ENCODE data around the gene ANKRD13D. TPM values are rescaled to one million over a fixed set of nuclear protein-coding genes. Genes with fewer than 3 reads are reported as not detected.

ANKRD13D gene
- total RNA-seq, 4 donors from 2014 or later, result 46.8 to 158 (median 69.5) TPM

DNA sequence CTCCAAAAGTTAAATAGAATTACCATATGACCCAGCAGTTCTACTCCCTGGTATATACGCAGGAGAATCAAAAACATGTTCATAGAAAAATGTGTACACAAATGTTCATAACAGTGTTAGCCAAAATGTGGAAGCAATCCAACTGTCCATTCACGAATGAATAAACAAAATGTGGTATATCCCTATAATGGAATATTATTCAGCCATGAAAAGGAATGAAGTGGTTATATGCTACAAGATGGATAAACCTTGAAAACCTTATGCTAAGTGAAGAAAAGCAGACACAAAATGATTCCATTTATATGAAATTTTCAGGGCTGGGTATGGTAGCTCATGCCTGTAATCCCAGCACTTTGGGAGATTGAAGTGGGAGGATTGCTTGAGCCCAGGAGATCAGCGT lies 48.2 kb downstream of the ANKRD13D start:
- no peaks in the 10 kb centered on the region for H3K27me3 ChIP-seq
- no peak overlapping the region for H3K4me3 ChIP-seq
- peaks cover 0 to 29% (median 0%) of the 10 kb centered on the region in 3 donors for H3K36me3 ChIP-seq
- no peak overlapping the region for H3K27ac ChIP-seq
- no peaks in the 10 kb centered on the region for H3K4me1 ChIP-seq
- WGBS, 2 donors, result 94 to 95% methylated on average over 3 of the region's 3 CpGs
- peaks cover 0 to 2% (median 0%) of the 10 kb centered on the region in 4 donors for H3K9me3 ChIP-seq
- no peak for TF ChIP-seq EP300 (IDR thresholded peaks at IDR 0.05)
- TF ChIP-seq POLR2A (IDR thresholded peaks at IDR 0.05), result no peak
- TF ChIP-seq, protein P1, sequence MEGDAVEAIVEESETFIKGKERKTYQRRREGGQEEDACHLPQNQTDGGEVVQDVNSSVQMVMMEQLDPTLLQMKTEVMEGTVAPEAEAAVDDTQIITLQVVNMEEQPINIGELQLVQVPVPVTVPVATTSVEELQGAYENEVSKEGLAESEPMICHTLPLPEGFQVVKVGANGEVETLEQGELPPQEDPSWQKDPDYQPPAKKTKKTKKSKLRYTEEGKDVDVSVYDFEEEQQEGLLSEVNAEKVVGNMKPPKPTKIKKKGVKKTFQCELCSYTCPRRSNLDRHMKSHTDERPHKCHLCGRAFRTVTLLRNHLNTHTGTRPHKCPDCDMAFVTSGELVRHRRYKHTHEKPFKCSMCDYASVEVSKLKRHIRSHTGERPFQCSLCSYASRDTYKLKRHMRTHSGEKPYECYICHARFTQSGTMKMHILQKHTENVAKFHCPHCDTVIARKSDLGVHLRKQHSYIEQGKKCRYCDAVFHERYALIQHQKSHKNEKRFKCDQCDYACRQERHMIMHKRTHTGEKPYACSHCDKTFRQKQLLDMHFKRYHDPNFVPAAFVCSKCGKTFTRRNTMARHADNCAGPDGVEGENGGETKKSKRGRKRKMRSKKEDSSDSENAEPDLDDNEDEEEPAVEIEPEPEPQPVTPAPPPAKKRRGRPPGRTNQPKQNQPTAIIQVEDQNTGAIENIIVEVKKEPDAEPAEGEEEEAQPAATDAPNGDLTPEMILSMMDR (IDR thresholded peaks at IDR 0.05), result no peak
- no peak for DNase-seq (ENCODE audit: low spot score in 2 of 2)

DNA sequence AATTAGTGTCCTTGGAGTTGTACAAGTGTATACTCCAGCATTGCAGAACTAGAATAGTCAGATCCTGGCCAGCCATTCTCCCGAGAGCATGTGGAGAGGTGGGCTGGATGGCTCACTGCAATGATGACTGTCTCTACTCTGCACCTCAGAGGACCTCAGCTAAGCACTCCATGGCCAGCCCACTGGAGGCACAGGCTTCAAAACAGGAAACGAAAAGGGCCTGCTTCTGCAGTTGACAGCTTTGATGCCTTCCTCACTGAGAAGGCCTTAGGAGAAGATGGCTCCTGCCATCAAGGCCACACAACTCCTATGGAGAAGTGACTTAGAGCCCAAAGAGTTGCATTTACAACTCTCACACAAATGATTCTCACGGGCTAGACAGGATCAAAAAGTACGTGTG lies 55.2 kb downstream of the ANKRD13D start:
- no peak for DNase-seq (ENCODE audit: low spot score in 2 of 2)
- H3K4me1 ChIP-seq, result peaks cover 0 to 12% (median 3%) of the 10 kb centered on the region in 4 donors
- peaks cover 0 to 20% (median 0%) of the 10 kb centered on the region in 3 donors for H3K36me3 ChIP-seq
- H3K9me3 ChIP-seq, result peaks cover 0 to 5% (median 0%) of the 10 kb centered on the region in 4 donors
- no peak overlapping the region for H3K27ac ChIP-seq
- TF ChIP-seq, protein P1 (IDR thresholded peaks at IDR 0.05), result no peak
- TF ChIP-seq EP300 (IDR thresholded peaks at IDR 0.05) (no peak), POLR2A (IDR thresholded peaks at IDR 0.05) (no peak)
- no peaks in the 10 kb centered on the region for H3K27me3 ChIP-seq
- WGBS, 2 donors, result 83 to 84% methylated on average over 4 of the region's 4 CpGs
- H3K4me3 ChIP-seq, result no peak overlapping the region

DNA sequence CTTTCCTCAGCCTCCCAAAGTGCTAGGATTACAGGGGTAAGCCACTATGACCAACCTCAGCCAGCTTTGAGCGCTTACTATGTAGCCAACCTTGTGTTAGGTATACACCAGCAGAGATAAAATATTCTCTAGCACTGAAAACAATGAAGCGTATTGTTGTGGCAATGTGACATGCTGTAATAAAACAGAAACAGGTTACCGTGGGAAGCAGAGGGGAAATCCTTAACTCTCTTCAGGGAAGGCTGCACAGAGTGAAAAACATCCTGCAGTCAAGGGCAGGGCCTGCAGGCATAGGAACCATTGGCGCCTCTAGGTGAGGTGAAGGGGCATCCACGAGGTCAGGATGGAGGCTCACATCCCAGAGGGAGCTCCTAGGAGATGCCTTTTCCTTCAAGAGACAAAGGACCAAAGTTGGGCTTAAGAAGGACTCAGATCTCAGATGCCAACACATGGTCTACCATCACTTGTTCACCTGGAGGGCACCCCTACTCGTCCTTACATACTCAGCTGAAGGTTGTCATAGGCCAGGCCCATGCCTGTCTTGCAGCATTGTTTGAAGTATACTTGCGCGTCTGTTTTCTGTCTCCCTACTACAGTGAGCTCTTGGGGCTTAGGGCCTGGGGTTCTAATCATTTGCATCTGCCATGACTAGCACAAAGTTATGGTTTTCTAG lies 56.3 kb downstream of the ANKRD13D start:
- no peak overlapping the region for H3K4me3 ChIP-seq
- H3K9me3 ChIP-seq, result peaks cover 0 to 5% (median 0%) of the 10 kb centered on the region in 4 donors
- 68 to 76% methylated on average over 8 of the region's 8 CpGs for WGBS, 2 donors
- H3K27me3 ChIP-seq, result no peaks in the 10 kb centered on the region
- no peak for DNase-seq (ENCODE audit: low spot score in 2 of 2)
- peaks cover 0 to 17% (median 3%) of the 10 kb centered on the region in 4 donors for H3K4me1 ChIP-seq
- H3K36me3 ChIP-seq, result peaks cover 0 to 13% (median 0%) of the 10 kb centered on the region in 3 donors
- no peak for TF ChIP-seq POLR2A (IDR thresholded peaks at IDR 0.05)
- TF ChIP-seq, protein P1 (IDR thresholded peaks at IDR 0.05), result no peak
- TF ChIP-seq EP300 (IDR thresholded peaks at IDR 0.05), result no peak
- peak overlapping the region in 2 of 4 donors; percentile 36 to 41 for H3K27ac ChIP-seq

DNA sequence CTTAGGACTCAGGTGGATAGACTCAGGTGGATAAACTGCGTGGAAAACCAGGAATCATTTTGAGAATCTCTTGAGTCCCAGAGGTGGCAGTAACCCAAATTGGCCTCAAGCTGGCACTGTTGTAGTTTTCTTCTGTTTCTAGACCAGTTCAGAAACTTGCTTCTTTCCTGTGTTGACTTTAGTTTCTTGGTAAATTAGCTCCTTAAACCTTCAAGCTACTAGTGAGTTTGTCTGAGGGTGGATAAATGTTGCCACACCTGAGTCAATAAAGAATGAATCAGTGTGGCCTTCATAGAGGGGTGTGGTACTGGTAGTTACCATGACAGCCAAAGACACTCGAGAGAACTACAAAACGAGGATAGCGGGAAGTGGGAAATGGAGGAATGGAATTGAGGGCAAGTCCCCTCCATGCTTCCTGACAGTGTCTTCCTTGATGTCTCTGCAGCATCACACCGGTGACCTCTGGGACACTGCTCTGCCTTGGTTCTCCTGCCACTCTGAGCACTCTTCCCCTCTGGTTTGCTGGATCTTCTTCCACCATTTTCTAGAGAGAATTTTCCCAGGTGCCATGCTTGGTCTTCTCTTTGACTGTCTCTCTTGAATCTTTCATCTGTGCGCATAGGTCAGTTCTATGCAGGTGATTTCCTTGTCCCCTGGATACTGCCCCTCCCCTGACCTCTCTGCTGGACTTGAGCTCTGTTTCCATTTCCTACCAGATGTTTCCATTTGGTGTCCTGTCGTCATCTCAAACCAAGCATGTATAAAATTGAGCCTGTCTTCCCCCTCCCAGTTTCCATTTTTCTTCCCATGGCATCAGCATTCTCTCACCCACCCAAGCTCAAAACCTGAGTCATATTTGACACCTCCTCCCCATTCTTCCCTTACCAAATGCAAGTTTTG lies 57.1 kb downstream of the ANKRD13D start:
- Histone ChIP-seq H3K36me3 (peaks cover 0 to 11% (median 0%) of the 10 kb centered on the region in 3 donors), H3K4me3 (no peak overlapping the region), H3K4me1 (peaks cover 0 to 25% (median 9%) of the 10 kb centered on the region in 4 donors), H3K27me3 (no peaks in the 10 kb centered on the region), H3K27ac (peak overlapping the region in 2 of 4 donors; percentile 24 to 36), H3K9me3 (peaks cover 0 to 5% (median 0%) of the 10 kb centered on the region in 4 donors)
- no peak for DNase-seq (ENCODE audit: low spot score in 2 of 2)
- TF ChIP-seq, protein P1 (IDR thresholded peaks at IDR 0.05), result peak in 4 of 5 experiments; percentile 35 to 58 (median 52)
- TF ChIP-seq POLR2A (IDR thresholded peaks at IDR 0.05) (no peak), EP300 (IDR thresholded peaks at IDR 0.05) (no peak)
- WGBS, 2 donors, result 66 to 68% methylated on average over 7 of the region's 7 CpGs

Measured in tibial nerve (tissue), 4 donors.